Activated T-cell treated with anti-CD3 and anti-CD28 coated beads for 48 hours (primary cell): ENCODE measurements around the gene PFDN2.
"Not testable (repeated sequence)": the region's sequence is repeated elsewhere in the genome, so short reads cannot be mapped to it uniquely, and the experiment has no call there.

Experiments used
- DNase-seq: peaks from one replicate; pipeline ENCODE4 v3.0.0-alpha.2; 2020; ENCODE audit warnings: low read depth

PFDN2 gene

DNA sequence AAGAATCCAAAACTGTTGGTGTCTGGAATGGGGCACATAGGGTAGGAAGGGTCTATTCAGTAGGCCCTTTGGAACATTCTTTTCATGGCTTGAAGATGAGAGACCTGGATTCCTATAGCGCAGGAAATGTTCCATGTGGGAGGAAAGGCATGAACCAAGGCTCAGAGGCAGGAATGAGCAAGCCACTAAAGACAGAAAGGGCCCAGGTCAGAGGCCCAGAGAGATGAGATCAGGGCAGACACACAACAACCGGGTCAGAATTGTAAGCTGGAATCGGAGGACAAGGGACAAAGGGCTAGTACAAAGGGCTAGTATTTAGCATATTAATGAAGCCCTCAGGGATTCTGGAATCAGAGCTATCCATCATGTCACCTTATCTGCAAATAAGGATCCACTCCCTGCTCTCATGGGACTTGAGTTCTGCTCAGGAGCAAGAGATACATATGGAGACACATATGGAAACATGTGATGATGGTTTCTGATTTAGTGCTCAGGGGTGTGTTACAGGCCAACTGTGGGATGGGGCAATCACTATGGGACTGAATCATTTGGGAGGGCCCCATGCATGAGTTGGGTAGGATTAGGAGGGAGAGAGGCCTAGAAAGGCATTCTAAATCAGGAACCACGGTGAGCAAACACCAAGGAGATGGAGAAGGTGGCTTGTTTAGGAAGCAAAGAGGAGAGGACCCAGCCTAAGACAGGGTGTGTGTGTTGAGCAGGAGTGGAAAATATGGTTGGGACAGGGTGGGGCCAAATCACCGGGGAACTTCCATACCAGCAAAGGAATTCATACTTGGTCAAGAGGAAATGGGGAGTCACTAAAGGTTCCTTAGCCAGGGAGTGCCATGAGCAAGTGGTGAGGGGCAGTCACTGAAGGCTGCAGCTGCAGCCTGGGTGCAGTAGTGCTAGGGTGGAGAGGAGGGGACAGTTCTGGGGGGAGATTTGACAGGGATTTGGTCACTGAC lies 37.1 kb downstream of the PFDN2 start:
- no peak for DNase-seq

DNA sequence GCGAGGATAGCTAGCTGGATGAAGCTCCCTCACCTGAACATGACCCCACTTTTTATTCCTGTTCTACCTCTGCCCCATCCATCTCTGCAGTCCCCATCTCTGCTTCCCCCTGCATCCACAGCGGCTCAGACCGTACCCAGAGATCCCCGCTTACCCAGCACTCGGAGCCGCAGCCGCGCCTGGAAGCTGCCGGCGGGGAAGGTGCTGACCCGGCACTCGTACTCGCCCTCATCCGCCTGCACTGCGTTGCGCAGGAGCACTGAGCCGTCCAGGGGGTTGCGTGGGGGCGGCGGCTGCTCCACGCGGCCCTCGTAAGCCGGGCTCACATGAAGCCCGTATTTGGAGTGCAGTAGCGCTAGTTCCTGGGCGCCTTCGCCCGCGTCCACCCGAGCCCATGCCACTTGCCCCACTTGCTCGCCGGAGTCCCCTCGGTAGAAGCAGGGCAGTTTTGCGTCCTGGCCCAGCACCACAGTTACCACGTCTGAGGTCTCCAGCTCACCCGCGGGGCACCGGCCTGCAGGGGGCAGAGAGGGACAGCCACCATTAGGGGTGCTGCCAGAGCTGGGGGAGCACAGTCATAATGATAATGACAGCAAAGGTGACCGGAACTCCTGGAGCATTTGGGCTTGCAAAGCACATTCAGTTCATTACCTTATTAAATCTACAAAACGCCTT lies 38.3 kb downstream of the PFDN2 start:
- DNase-seq = no peak

DNA sequence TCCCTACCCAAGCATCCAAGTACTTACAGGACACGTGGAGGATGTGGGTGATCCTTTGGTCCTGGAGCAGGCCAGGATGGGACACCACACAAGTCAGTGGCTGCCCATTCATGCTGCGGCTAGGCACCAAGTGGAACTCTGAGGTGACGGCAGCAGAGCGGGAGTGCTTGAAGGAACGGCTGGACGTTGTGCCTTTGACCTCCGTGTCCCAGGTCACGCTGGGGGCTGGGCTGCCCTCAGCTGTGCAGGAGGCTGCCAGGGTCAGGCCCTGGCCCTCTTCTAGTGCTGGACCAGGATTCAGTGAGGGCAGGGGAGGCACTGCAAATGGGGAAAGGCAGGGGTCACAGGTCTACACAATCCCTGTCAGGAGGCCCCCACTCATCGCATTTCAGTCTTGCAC lies 40.4 kb downstream of the PFDN2 start:
- DNase-seq = no peak

DNA sequence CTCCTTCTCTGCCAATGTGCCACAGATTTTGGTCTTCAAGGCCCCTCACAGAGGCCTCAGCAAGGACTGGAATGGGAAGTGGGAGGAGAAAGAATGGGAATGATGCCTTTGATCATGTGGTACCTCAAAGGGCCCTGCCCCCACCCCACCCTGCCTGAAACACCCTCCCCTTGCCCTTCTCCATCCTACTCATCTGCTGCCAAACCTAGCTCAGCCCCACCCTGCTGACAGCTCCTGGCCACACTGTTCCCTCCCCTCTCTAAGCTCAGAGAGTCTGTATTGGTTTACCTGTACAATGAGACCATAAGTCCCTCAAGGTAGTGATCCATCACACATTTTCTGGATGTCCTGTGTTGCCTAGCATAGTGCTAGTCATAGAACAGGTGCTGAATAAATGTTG lies 41.4 kb downstream of the PFDN2 start:
- DNase-seq = no peak

DNA sequence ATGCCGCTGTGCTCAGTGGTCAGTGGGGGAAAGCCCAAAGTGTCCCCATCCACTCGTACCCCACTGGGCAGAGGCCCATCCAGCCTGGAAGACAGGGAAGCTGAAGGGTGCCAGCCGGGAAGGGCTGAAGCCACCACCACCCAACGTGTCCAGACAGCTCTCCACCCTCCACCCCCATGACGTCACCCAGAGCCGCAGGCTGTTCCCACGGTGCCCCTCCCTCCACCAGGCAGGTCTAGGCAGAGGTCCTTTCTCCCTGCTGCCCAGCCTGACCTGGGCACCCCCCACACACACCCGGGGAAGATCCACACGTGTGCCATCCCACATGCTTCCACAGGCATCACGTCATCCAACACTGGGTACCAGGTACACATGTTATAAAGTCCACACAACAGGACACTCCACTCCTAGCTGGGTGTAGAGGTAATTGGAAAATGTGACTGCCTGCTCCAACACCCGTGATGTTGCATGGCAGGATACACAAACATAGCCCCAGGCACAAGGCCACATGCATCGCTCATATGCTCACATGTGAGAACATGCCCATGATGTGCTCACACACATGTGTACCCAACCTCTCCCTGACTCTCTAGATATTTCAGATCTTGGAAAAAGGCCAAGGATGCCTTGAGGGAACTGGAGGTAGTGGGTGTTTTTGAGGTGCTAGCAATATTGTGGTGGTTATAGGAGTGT lies 43.0 kb downstream of the PFDN2 start:
- no peak for DNase-seq

DNA sequence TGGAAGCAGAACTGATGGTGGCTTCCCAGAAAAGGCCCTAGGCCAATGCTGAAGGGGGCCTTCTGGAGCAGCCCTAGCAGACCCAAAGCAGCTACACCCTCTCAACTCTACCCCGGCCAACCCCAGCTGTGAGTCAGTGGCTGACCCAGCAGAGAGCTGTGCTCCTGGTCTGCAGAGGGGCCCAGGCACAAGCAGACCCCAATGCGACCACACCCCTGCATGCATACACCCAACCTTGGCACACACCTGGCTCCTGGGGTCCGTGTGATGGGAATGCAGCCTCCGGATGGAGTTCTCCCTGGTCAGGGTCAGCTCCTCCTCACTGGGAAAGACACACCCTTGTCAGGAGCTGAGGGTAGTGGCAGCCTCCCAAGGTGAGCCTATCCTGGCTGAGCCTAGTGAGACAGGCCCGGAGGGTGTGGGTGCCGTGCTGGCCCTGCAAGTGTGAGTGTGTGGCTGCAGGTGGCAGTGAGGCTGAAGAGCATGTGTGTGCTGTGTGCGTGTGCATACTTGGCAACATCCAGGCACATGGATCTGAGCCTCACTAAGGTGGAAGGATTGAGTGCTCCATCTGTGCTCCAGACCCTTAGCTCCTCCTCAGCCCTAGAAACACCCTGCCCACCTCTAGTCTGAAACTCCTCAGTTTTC lies 44.2 kb downstream of the PFDN2 start:
- DNase-seq = no peak

DNA sequence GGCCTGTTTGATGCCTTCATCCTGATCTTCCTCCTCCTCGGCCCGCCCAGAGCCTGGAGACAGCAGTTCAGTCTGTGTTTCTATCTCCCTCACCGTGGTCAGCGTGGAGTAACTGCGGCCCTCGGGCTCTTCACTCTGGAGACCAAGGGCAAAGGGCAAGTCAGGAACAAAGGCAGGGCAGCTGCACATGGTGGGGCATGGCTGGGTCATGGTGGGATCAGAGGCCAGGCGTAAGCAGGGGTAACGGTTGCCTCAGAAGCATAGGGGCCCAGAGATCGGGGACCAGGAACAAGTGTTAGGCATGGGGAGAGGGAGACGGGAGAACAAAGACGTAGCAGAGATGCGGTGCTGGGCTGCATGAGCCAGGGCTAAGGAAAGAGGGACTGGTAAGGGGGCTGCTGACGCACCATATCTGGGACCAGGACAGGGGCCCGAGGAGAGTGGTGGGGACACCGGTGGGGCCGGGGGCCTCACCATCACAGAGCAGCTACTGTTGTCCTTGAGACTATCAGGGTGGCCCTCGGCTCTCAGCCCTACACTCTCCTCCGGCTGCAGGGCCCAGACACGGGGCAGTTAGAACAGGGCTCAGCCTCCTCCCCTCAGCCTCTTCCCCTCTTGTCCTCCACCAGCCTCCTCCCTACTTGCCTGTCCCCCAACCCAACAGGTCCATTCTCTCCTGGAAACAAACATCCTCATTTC lies 44.9 kb downstream of the PFDN2 start:
- DNase-seq = no peak

DNA sequence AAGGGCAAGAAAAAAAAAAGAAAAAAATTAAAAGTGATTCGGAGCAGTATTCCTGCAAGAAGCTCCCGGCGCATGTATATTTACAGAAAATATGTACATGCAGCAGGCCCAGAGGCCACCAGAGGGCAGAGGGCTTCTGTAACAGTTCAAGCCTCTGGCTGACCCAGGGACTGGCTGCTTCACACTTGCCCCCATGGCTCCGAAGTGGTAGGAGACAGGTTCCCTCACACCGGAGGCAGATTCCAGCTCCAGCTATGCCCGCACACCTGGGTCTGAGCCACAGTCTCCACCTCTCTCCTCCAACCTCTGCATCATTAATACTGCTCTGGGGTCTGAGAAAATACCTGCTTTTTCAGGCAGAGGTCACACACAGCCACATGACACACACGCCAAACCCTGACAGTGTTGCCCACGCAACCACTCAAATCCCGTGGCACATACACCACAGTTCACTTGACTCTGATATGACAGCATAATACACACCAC lies 45.9 kb downstream of the PFDN2 start:
- DNase-seq = no peak

DNA sequence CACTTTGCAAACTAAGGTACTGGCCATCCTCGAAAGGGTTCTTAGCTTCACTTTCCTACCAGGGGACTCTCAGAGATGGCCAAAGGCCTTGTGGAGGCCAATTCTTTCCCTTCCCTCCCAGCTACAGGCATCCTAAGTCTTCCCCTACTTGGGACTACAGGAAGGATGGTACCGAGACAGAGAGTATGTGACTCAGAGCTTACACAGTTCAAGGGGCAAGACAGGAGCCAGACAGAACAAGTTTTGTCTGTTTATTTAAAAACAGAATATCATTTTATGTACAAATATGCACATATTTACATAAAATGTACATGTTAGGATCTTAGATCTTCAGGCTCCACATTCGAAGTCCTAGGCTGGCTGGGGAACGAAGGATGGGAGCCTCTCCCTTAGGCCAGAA lies 47.1 kb downstream of the PFDN2 start:
- DNase-seq = no peak

DNA sequence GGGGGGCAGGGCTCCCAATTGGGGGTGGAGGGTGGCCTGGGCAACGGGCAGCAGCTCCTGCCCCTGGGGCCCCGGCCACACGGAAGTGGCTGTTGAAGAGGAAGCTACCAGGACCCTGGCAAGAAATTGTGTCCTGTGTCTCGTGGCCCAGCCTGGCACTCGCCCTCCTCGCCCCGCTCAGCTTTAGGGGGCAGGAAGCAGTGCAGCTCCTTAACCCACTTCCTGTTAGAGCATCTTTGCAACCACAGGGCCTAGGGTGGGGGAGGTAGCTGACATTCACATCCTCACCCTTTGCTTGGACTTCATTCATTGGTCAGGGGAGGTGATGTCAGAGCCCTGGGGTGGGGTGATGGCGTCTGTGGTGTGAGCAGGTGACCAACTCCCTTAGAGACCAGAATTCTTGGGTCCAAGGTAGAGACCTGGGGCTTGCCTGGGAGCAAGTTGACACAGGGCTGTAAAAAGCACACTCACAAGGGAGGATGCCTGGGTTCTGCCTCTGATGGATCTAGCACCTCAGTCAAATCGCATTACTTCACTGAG lies 48.0 kb downstream of the PFDN2 start, which contains the start of gene ARHGAP30:
TSS of gene ARHGAP30 (minus strand) at position 161 of the 540 bp plus-strand sequence. CDS start 267 bp downstream, outside the sequence.
- peak; percentile 76 for DNase-seq

DNA sequence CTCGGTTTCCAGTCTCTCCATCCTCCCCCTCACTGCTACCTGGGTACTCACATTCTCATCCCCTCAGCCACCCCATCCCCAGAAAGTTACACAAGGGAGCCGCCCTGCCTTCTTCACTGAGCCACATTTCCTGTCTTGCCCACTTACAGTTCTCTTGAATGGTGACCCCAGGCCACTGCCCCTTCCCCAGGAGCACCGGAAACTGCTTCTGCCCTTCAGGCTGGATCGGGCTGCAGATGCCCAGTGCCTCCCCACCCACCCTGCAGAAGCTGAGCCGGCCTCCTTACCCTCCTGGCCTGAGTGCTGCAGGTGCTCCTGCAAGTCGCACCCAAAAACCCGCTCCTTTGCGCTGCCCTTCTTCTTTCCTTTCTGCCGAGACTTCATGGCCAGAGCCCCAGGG lies 48.6 kb downstream of the PFDN2 start:
- DNase-seq = no peak

DNA sequence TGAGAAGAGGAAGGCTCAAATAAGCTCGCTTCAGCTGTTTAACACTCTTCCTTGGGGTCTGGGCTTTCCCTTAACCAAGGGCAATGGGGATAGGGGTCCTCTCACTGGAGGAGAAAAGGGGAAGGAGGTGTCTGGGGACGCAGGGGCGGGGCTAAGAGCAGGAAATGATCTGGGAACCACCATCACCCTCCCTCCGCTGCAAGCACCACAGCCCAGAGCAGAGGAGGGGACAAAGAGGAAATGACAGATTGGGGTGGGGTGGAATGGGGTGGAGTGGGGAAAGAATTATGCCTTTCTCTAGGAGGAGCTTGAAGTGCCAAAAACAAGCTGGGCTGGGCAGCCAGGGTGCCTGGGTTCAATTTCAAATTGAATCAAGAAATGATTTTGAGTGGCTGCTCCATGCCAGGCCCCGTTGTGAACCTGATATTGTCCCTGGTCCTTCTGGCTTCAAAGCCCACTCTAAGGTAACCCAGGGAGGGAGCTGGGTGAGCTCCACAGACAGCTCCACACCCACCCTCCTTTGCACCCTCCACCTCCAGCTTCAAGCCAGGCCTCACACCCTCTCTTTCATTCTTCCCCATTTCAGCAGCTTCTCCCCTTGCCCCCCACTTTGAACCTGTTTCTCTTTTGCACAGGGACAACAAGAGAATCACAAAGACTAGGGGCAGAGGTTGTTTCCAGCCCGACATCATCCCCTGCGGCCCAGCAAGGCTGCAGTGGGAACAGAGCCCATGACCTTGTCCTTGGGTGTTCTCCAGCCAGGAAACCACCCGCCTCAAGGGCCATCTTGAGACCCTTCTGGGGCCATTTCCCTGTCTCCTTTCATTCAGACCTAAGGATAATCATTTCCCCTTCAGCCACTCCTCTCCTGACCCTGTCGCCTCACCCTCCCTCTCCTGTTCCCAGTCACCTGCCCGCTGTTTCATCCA lies 49.3 kb downstream of the PFDN2 start:
- DNase-seq = peak; percentile 76

DNA sequence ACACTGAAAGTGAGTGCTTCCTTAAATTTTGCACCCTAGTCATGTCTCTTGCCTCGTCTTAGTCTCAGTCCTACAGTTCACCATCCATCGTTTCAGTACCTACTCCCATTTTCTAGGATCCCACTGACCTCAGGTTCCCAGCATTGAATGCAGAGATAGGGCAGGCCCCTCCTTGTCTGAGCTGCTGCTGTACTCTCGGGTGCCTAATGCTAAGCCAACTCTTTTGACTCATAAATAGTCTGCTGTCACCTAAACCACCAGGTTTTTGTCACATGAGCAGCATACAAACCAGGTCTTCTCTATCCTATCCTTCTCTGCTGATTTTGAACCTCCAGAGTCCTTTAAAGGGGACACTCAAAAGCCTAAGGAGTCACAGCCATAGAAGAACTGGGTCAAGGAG lies 51.1 kb downstream of the PFDN2 start:
- no peak for DNase-seq

DNA sequence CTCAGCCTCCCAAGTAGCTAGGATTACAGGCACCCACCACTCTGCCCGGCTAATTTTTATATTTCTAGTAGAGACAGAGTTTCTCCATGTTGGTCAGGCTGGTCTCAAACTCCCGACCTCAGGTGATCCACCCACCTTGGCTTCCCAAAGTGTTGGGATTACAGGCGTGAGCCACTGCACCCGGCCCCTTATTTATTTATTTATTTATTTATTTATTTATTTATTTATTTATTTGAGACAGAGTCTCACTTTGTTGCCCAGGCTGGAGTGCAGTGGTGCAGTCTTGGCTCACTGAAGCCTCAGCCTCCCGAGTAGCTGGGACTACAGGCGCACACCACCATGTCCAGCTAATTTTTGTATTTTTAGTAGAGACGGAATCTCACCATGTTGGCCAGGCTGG lies 52.2 kb downstream of the PFDN2 start:
- not testable (repeated sequence) for DNase-seq

DNA sequence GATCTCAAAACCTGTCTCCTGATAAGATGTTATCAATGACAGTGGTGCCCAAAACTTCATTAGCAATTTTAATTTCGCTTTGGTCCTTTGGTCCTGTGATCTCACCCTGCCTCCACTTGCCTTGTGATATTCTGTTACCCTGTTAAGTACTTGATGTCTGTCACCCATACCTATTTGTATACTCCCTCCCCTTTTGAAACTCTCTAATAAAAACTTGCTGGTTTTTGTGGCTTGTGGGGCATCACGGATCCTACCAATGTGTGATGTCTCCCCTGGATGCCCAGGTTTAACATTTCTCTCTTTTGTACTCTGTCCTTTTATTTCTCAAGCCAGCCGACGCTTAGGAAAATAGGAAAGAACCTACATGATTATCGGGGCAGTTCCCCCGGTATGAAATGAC lies 53.9 kb downstream of the PFDN2 start:
- not testable (repeated sequence) for DNase-seq

DNA sequence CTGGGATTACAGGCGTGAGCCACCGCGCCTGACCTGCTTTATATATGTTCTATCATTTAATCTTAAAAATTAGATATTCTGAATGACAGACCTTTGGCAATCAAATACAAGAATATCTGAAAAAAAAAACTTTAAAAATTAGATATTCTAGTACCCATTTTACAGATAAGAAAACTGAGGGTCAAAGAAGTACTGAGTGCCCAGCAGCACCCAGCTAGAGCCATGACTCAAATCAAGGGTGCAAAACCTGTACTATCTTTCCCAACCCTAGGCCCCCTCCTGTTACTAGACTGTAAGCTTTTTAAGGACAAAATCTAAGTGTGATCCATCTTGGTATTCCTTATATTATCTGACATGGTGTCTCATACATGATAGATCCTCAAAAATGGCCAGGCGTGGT lies 56.4 kb downstream of the PFDN2 start:
- DNase-seq = no peak

DNA sequence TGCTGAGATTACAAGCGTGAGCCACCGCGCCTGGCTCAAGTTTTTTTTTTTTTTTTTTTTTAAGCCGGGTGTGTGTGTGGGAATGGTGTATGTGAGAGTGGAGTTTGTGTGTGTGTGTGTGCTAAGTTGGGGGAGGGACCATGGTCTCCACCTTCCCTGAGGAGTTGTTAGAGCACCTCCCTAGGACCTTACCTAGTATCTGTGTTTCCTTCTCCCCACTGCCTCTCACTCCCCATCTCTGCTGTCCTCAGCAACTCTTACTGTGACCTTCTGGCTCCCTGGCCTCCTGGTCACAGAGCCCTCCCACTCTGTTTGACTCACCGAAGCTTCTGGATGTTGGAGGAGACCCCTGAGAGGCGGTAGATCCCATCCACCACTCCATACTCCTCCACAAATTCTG lies 58.5 kb downstream of the PFDN2 start:
- DNase-seq = no peak

DNA sequence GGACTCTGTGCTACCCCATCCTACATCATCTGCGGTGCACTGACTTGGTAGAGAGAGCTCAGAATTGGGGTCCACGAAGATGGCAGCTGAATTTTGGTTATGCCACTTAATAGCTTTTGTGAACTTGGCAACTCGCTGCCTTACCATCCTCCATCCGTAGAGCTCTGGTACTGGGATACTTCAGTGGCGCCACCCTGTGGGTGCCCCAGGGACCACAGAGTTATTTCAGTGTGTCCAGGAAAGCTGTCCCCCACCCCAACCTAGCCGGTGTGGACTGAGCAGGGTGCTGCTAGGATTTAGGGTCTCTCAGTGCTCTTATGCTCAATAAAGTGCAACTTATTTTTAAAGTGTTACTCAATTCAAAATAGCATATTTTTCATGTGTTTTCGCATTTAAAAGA lies 63.0 kb downstream of the PFDN2 start:
- no peak for DNase-seq

DNA sequence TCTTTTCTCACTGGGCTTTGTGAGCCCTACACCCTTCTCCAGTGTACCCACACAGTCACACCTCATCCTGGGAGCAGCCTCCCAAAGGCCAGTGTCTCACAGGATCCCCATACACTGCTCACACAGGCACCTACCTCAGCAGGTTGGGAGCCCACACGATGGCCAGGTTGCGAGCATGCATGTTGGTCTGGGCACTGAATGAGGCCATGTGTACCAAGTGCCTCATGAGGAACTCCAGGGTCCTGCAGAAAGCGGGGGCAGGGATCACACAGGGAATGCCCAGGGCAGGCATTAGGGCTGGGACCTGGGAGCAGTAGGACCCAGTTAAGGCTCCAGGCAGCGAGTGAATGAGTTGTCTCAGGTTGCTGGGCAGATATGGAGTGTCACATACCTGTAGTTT lies 63.6 kb downstream of the PFDN2 start:
- DNase-seq = no peak

DNA sequence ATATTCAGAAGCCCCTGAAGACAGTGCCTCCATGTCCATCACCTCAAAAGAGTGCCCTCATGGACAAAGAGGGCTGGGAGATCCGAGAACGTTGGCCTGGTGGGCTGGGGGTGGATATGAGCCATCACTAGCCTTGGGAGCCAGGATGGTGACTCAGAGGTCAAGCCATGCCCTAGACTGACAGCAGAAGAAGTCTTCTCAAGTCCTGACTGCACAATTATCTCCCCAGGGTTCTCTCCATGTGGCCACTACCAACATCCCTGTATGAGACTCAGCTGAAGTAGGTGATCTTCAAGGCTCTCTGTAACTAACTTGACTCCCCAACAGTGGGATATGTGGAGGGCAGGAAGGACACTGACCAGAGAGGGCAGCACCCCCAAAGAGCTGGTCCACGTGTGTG lies 64.9 kb downstream of the PFDN2 start:
- DNase-seq = no peak
